Stimulated activated CD4-positive, alpha-beta T cell treated with anti-CD3 and anti-CD28 coated beads, Interleukin-12 subunit alpha, Interleukin-12 subunit beta, amount 100 ng/mL, for 24 hours (primary cell): ENCODE results near the gene FANK1.
A peak's percentile ranks its signal among the peaks of the same experiment; 100 is the strongest.
"Not testable (repeated sequence)": the region's sequence is repeated elsewhere in the genome, so short reads cannot be mapped to it uniquely, and the experiment has no call there.

ENCODE experiments used
- DNase-seq, 2 experiments: peaks; one replicate each; pipeline ENCODE4 v3.0.0-alpha.2; 2020; ENCODE audit warnings: low read depth in 2 of 2

Gene FANK1

DNA sequence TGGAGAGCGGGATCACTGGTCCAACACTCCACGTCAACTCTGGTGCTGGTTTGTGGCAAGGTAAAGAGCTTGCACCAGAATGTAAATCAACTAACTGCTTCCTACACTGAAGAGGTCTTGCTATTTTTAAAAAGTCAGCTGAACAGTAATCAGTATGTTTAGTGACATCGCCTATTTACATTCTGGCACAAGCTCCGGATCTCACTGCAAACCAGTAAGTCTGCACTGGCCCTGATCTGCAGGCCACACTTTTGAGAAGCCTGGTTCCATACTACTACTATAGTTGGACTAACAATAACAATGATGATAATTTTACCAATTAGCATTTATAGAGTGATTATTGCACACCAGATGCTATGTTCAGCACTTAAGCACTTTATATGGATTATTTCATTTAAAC lies 6.9 kb upstream of the FANK1 start:
- not testable (repeated sequence) for DNase-seq

DNA sequence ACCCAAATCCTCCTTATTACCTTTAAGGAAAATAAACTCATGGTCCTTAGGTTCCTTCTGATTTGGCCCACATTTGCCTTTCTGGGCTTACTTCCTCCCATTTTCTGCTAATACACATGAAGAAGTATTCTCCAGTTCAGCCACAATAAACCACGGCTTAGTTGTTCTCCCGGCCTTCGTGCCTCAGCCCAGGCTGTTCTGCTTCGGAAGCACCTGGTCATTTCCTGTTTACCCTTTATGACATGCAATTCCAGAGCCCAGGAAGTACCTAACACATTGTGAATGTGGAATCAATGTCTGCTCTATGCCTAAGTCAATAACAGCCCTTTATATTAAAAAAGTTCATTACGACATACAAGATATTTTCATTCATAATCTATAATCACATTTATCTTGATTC lies 4.0 kb upstream of the FANK1 start:
- not testable (repeated sequence) for DNase-seq

DNA sequence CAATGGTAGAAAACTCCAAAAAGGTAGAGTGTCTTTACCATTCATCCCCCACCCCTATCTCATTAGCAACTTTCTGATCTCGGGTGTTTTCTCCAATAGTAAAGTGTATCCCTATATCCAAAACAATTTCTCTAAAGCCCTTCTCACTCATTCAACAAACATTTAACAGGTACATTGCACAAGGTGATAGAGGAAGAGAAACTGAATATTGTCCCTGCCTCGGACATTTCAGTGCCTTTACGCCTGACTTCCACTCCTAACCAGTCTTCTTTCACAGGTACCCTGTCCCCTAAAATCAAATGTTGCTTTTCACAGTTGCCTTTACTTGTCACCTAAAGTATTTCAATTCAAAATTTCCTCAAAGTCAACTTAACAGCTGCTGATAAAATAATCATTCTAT lies 2.2 kb upstream of the FANK1 start:
- not testable (repeated sequence) for DNase-seq

DNA sequence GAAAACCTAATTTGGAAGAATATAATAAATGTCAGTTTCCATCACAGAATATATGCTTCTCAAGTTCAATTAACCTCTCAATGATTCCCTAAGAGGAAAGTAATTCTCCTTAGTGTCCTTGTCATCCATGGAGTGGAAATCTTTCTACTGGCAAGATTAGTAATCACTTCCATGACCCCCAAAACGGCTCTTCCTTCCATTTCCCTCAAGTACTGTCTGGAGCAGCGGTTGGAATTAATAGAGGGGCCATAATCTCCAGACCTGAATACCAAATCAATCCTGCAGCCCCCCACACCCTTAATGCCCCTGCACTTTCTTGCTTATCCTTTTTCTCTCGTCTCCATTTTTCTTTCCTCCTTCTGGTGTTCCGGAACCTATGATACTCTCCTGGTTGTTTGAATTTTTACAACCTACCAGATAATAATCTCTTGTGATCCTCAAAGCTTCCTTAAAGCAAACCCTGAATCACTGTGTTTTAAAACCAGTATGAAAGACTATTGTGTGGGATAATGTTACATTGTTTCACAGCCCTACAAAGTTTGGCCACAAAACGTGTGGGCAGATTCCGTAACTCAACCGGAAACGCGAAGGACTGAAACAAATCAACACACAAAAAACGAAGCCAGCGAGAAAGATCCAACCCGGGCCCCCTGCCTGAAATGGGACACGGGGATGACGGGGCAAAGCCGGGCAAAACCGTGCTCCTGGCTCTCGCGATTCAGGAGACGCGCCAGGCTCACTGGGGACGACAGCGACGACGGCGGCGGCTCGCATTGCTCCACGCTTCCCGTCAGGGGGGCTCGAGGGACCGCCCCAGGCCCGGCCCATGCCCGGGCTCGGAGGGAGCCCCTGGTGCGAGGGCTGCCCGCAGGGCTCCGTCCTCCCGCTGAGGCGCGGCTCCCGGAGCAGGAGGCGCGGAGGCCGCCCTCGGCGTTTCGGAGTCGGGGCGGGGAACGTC lies 955 bp upstream of the FANK1 start:
- DNase-seq: peak; percentile 12 to 48

DNA sequence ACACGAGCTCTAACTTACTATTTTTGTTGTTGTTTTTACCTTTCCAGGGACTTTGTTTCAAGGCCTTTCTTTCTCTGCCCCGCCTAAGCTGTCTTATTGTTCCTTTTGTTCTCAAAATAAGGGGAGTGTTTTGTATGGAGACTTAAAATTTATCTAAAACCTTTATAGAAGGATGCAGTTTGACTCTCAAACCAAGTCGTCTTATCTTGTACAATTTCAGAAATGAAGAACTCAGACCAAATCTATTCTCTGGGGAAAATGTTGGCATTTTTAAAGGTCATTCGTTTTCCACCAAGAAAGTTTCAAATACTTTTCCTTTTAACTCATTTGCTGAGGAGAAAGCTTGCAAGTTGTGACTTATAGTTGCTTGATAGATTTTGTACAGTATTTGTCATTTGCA lies 953 bp downstream of the FANK1 start:
- not testable (repeated sequence) for DNase-seq

DNA sequence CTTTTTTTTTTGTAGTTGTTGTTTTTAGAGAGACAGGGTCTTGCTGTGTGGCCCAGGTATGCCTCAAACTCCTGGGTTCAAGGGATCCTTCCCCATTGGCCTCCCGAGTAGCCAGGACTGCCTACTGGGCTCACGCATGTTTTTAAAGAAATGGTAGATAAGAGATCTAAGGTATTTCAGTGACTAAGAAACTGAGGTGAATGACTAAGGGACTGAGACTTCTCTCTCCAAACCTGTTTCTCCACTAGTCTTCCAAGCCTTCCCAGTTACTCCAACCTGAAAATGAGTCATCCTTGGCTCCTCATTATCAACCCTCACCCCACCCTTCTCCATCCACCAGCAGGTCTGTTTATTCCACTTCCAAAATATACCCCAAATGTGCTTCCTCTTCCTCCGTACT lies 4.6 kb downstream of the FANK1 start:
- not testable (repeated sequence) for DNase-seq

DNA sequence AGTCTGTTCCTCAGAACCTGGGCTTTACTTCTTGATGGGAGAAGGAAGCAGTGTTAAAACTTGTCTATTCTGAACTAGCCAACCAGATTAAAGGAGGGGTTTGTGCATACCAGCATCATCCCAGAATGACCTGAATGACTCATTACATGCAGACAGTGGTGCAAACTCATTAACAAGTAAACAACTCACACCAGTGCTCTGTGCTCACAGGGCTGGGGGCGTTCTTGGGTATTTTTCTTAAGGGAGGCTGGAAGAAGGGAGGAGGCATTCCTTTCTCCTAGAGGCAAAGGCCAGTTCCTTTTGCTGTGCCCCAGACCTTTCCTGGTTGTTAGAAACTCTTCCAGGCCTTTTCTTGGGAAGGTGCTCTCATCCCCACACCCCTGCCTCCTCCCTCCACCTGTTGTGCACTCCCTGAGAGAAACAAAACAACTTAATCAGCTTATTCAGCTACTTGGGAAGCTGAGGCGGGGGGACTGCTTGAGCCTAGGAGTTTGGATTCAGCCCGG lies 6.8 kb downstream of the FANK1 start:
- not testable (repeated sequence) for DNase-seq

DNA sequence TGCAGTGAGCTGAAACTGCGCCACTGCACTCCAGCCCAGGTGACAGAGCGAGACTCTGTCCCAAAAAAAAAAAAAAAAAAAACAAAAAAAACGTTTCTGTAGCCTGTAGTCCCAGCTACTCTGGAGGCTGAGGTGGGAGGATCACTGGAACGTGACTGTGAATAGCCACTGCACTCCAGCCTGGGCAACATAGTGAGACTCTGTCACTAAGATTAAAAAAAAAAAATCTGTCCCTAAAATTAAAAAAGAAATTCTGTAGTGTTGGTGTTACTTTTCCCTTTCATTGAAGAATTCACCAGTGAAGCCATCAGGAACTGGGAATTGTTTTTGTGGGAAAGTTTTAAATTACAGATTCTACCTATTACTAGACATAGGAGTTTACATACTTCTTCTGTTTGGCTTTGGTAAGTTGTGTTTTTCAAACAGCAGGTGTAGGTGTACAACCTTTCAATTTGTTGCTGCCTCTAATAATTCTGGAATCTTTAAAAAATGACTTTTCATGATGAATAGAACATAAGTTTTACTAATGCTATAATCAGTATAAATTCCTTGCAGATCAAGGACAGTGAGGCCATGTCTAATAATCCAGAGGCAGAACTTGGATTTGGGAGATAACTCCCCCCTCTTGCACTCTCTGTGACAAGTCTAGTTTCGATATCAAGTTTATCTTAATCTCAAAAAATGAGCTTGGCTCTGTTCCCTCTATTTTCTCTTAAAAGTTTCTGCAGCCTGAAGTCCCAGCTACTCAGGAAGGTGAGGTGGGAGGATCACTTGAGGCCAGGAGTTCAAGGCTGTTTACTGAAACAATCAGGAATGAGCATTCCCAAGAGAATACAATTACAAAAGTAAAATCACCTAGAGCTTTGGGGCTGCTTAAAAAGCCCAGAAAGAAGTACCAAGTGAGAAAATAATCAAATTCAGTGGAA lies 9.0 kb downstream of the FANK1 start:
- not testable (repeated sequence) for DNase-seq

DNA sequence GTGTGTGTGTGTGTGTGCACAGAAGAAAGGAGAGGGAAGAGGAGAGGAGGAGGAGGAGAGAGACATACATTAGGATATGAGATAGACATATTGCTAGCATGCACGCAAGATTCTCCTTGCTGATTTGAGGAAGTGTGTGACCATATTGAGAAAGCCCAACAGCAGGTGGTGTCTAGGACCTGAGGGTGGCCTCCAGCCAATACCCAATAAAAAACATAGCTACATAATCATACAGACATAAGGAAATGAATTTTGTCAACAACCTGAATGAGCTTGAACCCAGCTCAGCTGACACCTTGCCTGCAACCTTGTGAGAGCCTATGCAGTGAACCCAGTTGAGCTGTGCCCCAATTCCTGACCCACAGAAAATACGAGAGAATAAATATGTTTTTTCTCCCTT lies 11.2 kb downstream of the FANK1 start:
- not testable (repeated sequence) for DNase-seq

DNA sequence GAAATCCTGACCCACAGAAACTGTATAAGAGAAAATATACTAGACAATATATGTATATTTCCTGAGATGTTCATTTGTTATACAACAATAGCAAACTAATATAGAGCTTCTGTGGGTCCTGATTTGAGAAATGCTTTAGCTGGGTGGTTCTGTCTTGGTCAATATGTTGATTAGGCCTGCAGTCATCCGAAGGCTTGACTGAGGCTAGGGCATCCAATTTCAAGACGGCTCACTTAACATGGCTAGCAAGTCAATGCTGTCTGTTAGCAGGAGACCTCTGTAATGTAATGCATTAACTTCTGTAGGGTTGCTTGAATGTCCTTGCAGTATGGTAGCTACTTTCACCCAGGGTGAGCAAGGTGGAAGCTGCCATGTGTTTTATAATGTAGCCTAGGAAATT lies 12.4 kb downstream of the FANK1 start:
- not testable (repeated sequence) for DNase-seq

DNA sequence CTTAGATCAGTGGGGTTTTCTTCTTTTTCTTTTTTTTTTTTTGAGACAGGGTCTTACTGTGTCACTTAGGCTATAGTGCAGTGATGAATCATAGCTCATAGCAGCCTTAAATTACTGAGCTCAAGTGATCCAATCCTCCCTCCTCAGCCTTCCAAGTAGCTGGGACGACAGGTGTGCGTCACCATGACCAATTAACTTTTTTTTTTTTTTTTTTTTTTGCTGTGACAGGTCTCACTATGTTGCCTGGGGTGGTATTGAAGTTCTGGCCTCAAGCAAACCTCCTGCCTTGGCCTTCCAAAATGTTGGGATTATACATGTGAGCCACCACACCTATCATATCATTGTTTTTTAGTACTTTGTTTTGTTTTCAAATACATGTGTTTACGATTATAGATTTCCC lies 13.1 kb downstream of the FANK1 start:
- DNase-seq: not testable (repeated sequence)

DNA sequence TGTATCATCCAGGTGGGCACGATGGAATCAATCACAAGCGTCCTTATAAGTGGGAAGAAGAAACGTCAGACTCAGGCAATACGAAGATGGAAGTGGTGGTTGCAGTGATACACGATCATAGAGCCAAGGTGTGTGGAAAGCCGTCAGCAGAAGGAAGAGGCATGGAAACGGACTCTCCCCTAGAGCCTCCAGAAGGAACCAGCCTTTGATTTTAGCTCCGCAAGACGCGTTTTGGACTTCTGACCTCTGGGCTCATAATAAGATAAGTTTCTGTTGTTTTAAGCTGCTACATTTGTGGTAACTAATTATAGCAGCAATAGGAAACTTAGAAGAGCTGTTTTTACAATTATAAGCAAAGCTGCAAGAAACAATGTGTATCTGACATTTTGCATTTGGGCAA lies 14.8 kb downstream of the FANK1 start:
- DNase-seq: no peak

DNA sequence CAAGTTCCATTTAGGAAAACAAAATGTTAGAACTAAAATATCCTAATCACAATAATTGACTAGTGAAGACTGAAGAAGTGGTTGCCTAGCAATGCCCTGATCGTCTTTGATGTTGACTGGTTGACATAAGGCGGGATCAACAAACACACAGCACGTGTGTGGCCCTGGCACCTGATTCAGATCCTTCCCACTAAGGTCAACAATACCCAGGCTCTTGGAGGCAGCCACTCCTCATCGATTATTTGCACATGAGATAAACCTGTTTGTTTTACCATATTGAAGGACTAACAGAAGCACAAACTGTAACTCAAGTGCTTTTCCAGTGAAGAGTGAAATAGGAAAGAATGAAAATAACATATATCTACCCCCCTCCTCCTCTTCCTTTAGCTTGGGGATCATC lies 15.6 kb downstream of the FANK1 start:
- no peak for DNase-seq

DNA sequence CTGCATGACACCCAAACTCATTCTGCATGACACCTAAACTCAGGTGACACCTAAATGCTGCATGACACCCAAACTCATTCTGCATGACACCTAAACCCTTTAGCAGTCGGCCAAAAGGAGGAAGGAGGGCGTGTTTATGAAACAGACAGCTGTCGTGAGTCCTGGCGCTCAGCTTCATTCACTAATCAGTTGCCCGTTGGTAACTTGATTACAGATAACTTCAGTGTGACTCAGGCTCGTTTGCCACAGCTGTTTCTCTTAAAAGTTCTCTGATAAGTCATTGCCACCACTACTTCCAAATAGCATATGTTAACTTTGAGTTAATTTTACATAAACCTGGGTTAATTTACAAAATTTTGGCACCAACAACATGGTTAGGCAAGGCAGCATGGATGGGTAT lies 16.9 kb downstream of the FANK1 start:
- DNase-seq: not testable (repeated sequence)

DNA sequence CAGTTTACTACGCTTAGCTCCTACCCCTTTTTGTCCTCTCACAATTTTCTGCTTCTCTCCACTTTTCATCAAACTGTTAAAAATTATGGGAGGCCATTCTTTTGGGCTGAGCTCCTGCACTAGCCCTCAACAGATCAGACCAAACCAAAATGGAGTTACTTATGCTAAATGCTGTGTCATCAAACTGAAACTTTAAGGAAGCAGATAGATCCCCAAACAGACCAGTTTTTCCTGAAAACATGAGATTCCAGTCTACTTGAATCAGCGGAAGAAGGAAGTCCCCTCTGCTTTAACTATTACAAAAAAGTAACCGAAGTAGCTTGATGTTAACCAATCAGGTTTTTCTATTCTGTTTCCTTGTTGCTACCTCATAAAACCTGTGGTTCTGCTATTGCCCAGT lies 20.6 kb downstream of the FANK1 start:
- DNase-seq: no peak

DNA sequence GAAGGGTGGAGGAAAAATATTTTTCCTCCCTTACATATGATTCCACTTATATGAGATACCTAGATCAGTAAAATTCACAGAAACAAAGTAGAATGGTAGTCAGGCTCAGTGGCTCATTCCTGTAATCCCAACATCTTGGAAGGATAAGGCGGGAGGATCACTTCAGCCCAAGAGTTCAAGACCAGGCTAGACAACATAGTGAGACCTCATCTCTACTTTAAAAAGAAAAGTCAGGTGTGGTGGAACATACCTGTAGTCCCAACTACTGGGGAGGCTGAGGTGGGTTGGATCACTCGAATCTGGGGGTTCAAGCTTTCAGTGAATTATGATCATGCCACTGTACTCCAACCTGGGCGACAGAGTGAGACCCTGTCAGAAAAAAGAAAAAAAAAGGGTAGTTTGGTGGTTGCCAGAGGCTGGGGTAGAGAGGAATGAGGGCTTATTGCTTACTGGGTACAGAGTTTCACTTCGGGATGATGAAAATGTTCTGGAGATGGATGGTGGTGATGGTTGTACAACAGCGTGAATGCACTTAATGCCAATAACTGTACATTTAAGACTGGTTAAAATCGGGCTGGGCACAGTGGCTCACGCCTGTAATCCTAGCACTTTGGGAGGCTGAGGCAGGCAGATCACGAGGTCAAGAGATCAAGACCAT lies 21.5 kb downstream of the FANK1 start:
- DNase-seq: not testable (repeated sequence)

DNA sequence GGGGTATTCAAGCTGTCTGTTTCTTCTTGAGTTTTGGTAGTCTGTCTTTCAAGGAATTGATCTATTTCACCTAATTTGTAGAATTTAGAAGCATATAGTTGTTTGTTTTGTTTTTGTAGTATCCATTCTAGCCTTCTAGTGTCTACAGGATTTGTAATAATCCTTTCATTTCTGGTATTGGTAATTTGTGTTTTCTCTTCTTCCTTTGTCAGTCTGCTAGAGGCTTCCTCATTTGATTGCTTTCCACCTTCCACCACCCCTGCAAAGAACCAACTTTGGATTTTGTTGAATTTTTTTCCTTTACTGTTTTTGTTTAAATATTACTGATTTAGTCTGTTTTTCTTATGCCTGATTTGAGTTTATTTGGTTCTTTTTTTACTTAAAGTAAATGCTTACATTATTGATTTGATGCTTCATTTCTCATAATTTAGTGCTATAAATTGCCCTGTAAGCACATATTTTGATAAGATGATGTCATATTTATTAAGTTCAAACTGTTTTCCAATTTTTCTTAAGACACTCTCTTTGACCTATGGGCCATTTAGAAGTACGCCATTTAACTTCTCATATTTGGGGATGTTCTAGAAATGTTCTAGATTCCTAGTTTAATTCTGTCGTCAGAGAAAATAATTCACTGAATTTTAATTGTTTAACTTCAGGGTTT lies 25.4 kb downstream of the FANK1 start:
- not testable (repeated sequence) for DNase-seq

DNA sequence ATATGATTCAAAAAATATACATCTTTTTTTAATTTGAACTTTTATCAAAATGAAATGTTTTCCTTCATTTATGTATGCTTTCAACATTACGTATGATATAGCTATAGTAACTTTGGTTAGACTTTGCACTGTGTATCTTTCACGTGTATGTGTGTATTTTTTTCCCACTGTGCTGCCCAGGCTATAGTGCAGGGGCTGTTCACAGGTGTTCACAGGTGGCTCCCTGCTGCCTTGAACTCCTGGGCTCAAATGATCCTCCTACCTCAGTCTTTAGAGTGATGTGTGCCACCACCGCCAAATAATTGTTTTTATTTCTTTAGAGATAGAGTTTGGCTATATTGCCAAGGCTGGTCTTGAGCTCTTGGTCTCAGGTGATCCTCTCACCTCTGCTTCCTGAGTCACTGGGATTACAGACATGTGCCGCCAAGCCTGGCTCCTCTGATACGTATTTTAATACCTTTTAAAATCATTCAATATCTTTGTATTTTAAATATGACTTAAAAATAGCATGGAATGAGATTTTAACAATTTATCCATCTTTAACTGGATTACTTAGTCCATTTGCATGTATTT lies 29.0 kb downstream of the FANK1 start:
- no peak for DNase-seq

DNA sequence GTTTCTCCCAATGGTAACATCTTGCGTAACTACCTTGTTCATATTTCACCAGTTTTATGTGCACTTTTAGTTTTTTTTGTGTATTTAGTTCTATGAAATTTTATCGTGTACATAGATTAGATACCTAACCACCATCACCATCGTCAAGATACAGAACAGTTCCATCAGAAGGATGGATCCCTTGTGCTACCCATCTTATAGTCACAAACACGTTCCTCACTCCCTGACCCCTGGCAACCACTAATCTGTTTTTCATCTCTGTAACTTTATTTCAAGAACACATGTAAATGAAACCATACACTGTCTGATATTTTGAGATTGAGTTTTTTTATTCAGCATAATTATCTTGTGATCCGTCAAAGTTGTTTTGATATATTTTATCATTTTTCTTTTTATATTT lies 29.9 kb downstream of the FANK1 start:
- DNase-seq: no peak

DNA sequence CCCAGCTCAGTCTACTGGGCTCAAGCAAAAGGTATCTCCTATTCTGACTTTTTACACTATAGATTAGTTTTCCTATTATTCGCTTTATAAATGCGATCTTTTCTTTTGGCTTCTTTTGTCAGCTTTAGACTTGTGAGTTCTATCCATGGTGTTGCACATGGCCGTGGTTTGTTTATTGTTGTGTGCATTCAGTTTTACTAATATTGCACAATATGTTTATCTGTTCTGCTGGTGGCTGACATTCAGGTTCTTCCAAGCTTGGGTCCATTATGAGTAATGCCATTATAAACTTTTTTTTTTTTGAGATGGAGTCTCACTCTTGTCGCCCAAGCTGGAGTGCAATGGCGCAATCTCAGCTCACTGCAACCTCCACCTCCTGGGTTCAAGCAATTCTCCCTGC lies 30.9 kb downstream of the FANK1 start:
- not testable (repeated sequence) for DNase-seq
